SK-N-DZ (cell line): ENCODE measurements around the gene MRPS14.

Experiments used
- DNase-seq: peaks from one replicate; pipeline ENCODE4 v3.0.0-alpha.2; 2015; ENCODE audit warnings: low spot score
- small RNA-seq, 2 experiments: library from RNA; depleted of rRNA; stranded (forward); fragments of <200 nt; gene quantifications; one replicate each; pipeline ENCODE3, GENCODE V24; 2014

Gene MRPS14

GRCh38 chr1:174984952-174985351 lies 38.3 kb downstream of the MRPS14 start:
- no peak for DNase-seq

GRCh38 chr1:174982971-174983689 lies 40.1 kb downstream of the MRPS14 start:
- DNase-seq = peak; percentile 30

GRCh38 chr1:174976436-174977108 lies 46.7 kb downstream of the MRPS14 start:
- no peak for DNase-seq

DNA sequence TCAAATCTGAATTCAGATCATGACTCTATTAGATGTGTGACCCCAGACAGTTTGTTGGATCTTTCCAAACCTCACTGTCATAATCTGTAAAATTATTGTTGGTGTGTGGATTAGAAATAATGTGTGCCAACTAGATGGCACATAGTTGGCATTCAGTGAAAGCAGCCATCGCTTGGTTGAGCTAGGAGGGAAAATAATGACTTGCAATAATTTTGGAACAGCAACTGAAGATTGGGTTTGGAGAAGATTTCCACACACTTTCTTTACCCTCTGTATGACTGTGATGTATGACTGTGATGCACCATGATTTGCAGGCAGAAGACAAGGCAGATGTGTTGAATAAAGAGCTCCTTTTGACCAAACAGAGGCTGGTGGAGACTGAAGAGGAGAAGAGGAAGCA lies 47.5 kb downstream of the MRPS14 start:
- no peak for DNase-seq

GRCh38 chr1:174974711-174975119 lies 48.5 kb downstream of the MRPS14 start:
- DNase-seq = peak; percentile 16

DNA sequence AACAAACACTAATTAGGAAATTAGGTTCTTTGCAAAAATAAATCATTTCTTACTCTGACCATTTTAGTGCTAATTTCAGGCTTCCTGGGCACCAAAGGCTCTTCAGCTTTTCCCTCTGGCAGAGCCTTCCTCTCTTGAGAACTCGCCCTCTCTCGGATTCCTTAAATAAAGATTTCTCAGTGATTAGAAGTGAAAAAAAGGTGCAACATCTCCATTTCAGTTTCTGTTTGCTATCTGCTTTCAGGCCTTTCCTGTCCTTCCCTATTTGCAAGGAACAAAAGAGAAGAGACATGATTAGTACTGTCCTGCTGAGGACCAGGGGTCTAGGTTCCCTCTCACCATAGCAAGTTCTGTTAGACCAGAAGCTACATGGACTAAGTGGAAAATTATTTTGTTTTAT lies 51.3 kb downstream of the MRPS14 start:
- DNase-seq = no peak

- no peak for DNase-seq
Observed at GRCh38 chr1:174971466-174971865, 51.8 kb downstream of the MRPS14 start.

DNA sequence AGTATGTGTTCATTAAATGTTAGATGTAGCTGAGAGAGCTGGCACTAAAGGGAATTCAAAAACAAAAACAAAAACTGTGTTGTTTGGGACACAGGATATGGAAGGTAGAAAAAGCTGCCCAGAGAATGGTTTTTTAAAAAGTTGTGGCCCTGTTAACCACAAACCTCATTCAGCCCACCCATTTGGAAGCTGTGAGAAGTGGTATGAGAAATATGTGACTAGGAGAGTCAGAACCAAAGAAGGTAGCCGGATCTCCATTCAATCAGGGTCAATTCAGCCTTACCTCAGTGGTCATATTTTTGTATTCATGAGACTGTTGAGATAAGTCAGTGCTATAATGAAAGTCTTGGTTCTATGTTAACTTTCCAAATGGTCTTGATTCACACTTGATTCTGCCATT lies 53.2 kb downstream of the MRPS14 start:
- DNase-seq = no peak

DNA sequence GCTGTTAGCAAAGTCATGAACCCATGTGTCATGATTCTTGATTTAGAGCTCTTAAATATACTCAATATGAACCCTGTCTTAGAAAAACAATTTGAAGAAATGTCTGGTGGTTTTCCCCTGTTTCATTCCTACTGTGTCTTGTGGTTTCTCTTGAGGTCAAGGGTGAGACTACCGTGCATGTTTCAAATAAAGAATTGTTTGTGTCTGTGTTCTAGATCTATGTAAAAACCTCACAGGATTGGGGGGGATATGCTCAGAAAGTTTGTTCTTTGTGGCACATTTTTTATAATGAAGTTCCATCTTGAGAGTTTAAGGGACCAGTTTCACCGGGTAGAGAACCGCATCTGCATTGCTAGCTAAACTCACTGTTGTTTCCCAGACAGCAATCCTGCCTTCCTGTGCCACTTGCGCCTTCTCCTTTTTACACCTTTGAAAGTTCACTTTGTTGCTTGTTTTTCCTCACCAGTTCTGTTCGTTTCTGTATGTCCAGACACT lies 54.4 kb downstream of the MRPS14 start:
- no peak for DNase-seq

GRCh38 chr1:174967845-174968705 lies 55.1 kb downstream of the MRPS14 start:
- no peak for DNase-seq

- no peak for DNase-seq
Observed at GRCh38 chr1:174966008-174966572, 57.1 kb downstream of the MRPS14 start.

DNA sequence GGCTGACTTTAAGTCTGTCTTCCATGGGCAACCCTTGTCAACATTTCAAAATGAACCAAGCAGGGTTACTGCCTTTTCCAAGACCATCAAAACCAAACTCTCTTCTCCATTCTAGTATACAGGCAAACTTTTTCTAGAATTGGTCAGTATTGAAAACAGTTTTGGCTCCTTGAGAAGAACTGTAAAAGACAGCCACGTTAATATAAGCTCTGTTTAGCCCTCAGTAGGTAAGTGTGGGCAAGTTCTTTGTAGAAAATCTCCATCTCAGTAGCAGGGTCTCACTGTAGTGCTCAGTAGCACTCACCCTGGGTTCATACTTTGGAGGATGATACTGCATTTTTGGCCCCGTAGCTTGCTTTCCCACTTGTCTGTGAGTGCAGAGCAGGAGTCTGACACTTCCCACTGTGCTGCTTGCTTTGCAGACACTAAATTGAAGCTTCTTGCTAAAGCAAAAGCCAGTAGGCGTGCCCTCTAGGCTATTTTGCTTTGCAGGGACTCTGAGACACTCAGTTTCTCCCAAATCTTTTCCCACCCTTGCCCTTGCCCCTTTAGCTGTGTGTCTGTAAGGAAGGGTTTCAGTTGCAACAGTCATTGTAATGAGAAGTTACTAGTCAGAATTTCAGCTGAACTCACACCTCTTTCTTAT lies 57.7 kb downstream of the MRPS14 start:
- no peak for DNase-seq

GRCh38 chr1:174964972-174965361 lies 58.3 kb downstream of the MRPS14 start:
- no peak for DNase-seq

- no peak for DNase-seq
Observed at GRCh38 chr1:174964261-174964971, 58.8 kb downstream of the MRPS14 start.

DNA sequence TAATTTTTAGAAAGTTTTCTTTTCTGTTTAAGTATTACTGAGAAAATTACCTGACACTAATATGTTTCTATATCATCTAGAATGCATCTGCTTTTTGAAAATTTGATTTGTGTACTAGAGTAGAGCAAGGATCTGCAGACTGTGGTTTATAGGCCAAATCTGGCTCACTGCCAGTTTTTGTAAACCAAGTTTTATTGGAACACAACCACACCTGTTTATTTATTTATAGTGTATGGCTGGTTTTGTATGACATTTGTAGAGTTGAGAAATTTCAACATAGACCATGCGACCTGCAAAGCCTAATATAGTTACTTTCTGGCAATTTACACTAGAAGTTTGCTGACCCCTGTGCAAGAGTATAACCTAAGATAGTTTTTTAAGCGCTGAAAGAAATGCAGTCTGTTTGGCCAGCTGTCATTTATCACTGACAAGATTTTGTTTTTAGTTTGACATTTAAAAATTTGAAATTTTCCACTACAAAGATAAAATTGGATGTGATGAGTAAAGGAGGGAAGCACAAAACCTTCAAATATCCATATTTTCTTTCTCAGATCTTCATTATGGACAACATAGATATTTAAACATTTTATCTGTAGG lies 59.6 kb downstream of the MRPS14 start:
- DNase-seq = peak; percentile 11

Small RNA genes within 50 kb of the gene (small RNA-seq; reads per million reads assigned to genes)
- gene RF00019 (0 reads per million in 2 experiments), gene RNU6-307P (0 reads per million in 2 experiments)
